OCI-LY3 (cell line): Measurements from ENCODE around the gene JMJD6.
"Not testable (repeated sequence)": the region's sequence is repeated elsewhere in the genome, so short reads cannot be mapped to it uniquely, and the experiment has no call there.

Experiments used
- H2AFZ ChIP-seq: fragments of 200-600, 300-600 bp; shearing (Covaris generic); 2 replicates; pipeline ENCODE4 v1.6.0; 2014; ENCODE audit warnings: antibody characterized with exemption, low read depth, low read length
- H3K27ac ChIP-seq: fragments of 200-600, 300-600 bp; sonication (generic); 2 replicates; pipeline ENCODE4 v1.5.1; 2014; ENCODE audit warnings: mild to moderate bottlenecking, low read length, moderate library complexity, mixed read lengths
- H3K27me3 ChIP-seq: fragments of 200-600, 300-600 bp; sonication (generic); 2 replicates; pipeline ENCODE4 v1.6.1; 2014; ENCODE audit warnings: low read depth, low read length, mixed read lengths
- H3K36me3 ChIP-seq: fragments of 200-600, 300-600 bp; sonication (generic); replicated peaks from 2 replicates; pipeline ENCODE3; 2014; ENCODE audit warnings: low read depth, low read length, mixed read lengths
- H3K4me1 ChIP-seq: fragments of 300-600, 200-600 bp; sonication (generic); 2 replicates; pipeline ENCODE4 v1.6.1; 2014; ENCODE audit warnings: low read length, mixed read lengths
- H3K4me2 ChIP-seq: fragments of 200-600, 300-600 bp; sonication (generic); 2 replicates; pipeline ENCODE4 v1.6.1; 2014; ENCODE audit warnings: low read length, mixed read lengths
- H3K4me3 ChIP-seq: fragments of 300-600, 200-600 bp; sonication (generic); 2 replicates; pipeline ENCODE4 v1.5.1; 2014; ENCODE audit warnings: antibody characterized with exemption, mild to moderate bottlenecking, low read length, moderate library complexity
- H3K79me2 ChIP-seq: fragments of 300-600, 200-600 bp; shearing (Covaris generic); 2 replicates; pipeline ENCODE4 v1.6.1; 2014; ENCODE audit warnings: mild to moderate bottlenecking, low read length, mixed read lengths
- H3K9ac ChIP-seq: fragments of 300-600, 200-600 bp; shearing (Covaris generic); 2 replicates; pipeline ENCODE4 v1.6.0; 2014; ENCODE audit warnings: mild to moderate bottlenecking, low read length, moderate library complexity
- H3K9me3 ChIP-seq: fragments of 200-600, 300-600 bp; shearing (Covaris generic); 2 replicates; pipeline ENCODE4 v1.6.1; 2014; ENCODE audit warnings: low read length, mixed read lengths; ENCODE audit not compliant: insufficient read depth
- H4K20me1 ChIP-seq: fragments of 200-600, 300-600 bp; sonication (generic); 2 replicates; pipeline ENCODE4 v1.6.1; 2016; ENCODE audit warnings: low read length, mixed read lengths; ENCODE audit not compliant: insufficient read depth
- CTCF ChIP-seq: fragments of 200-600, 300-600 bp; sonication (generic); IDR thresholded peaks from 2 replicates; pipeline ENCODE4 v1.5.1; 2014; ENCODE audit warnings: antibody characterized with exemption, low read length, low read depth
- EZH2phosphoT487 ChIP-seq: fragments of 200-600 bp; shearing (Covaris generic); IDR thresholded peaks from 2 replicates; pipeline ENCODE4 v1.6.1; 2018; ENCODE audit warnings: antibody characterized with exemption, mixed run types, low read depth

JMJD6 gene

GRCh38 chr17:76714822-76715495, 11.4 kb downstream of the JMJD6 start:
- Histone ChIP-seq H3K9ac (no peak overlapping the region), H2AFZ (no peak overlapping the region), H3K4me3 (no peak overlapping the region), H3K27ac (peak overlapping the region; percentile 32; the same call in 1 of the 2 replicates), H3K79me2 (peaks cover 4% of the 10 kb centered on the region), H4K20me1 (peaks cover 13% of the 10 kb centered on the region; the same call in 1 of the 2 replicates), H3K36me3 (peaks cover 46% of the 10 kb centered on the region), H3K4me1 (peaks cover 12% of the 10 kb centered on the region), H3K27me3 (0 out of 2 replicates have a peak, but pooled peaks cover 3% of the 10 kb centered on the region), H3K4me2 (peak overlapping the region; percentile 18; the same call in 1 of the 2 replicates), H3K9me3 (no peaks in the 10 kb centered on the region)
- peak; percentile 87 for TF ChIP-seq CTCF
- TF ChIP-seq EZH2phosphoT487, result no peak

GRCh38 chr17:76714336-76714735, 12.1 kb downstream of the JMJD6 start:
- Histone ChIP-seq H3K36me3 (peaks cover 41% of the 10 kb centered on the region), H3K27ac (no peak overlapping the region)

GRCh38 chr17:76713765-76714164, 12.6 kb downstream of the JMJD6 start:
- peaks cover 17% of the 10 kb centered on the region for H3K4me1 ChIP-seq
- no peaks in the 10 kb centered on the region for H3K9me3 ChIP-seq
- no peak overlapping the region for H2AFZ ChIP-seq
- H3K36me3 ChIP-seq, result peaks cover 38% of the 10 kb centered on the region
- no peak overlapping the region for H3K4me2 ChIP-seq
- H3K27ac ChIP-seq, result no peak overlapping the region
- H3K27me3 ChIP-seq, result peaks cover 3% of the 10 kb centered on the region; the same call in 1 of the 2 replicates
- TF ChIP-seq EZH2phosphoT487, result no peak
- no peak for TF ChIP-seq CTCF
- H3K4me3 ChIP-seq, result no peak overlapping the region
- H3K9ac ChIP-seq, result no peak overlapping the region
- H3K79me2 ChIP-seq, result peaks cover 4% of the 10 kb centered on the region
- H4K20me1 ChIP-seq, result peaks cover 13% of the 10 kb centered on the region; the same call in 1 of the 2 replicates

More at GRCh38 chr17:76714336-76714735, 12.1 kb downstream of the JMJD6 start:
- TF ChIP-seq CTCF (no peak), EZH2phosphoT487 (no peak)
- Histone ChIP-seq H3K79me2 (peaks cover 4% of the 10 kb centered on the region), H3K4me2 (no peak overlapping the region), H2AFZ (no peak overlapping the region), H3K4me1 (peaks cover 17% of the 10 kb centered on the region), H3K4me3 (no peak overlapping the region), H4K20me1 (peaks cover 13% of the 10 kb centered on the region; the same call in 1 of the 2 replicates), H3K9me3 (no peaks in the 10 kb centered on the region), H3K9ac (no peak overlapping the region), H3K27me3 (peaks cover 3% of the 10 kb centered on the region; the same call in 1 of the 2 replicates)

GRCh38 chr17:76712321-76712720, 14.1 kb downstream of the JMJD6 start:
- not testable (repeated sequence) for H3K4me3 ChIP-seq, H3K27me3 ChIP-seq, H3K9me3 ChIP-seq, H2AFZ ChIP-seq, H3K9ac ChIP-seq, H3K79me2 ChIP-seq, H3K4me2 ChIP-seq, H3K27ac ChIP-seq
- H4K20me1 ChIP-seq, result peaks cover 13% of the 10 kb centered on the region; the same call in 1 of the 2 replicates
- peaks cover 17% of the 10 kb centered on the region for H3K4me1 ChIP-seq
- H3K36me3 ChIP-seq, result peaks cover 29% of the 10 kb centered on the region
